ENCODE results near the gene LMBR1.

- no peak for TF ChIP-seq REST (IDR thresholded peaks at IDR 0.05; ENCODE audit: insufficient read depth in 1 of 2, low read depth in 2 of 2, low read length in 2 of 2)
- TF ChIP-seq SIN3A (IDR thresholded peaks at IDR 0.05; ENCODE audit: borderline replicate concordance, insufficient read depth, low read length), result no peak
- TF ChIP-seq POLR2AphosphoS5 (IDR thresholded peaks at IDR 0.05; ENCODE audit: low read depth, low read length), result no peak
- no peak for TF ChIP-seq TAF1 (IDR thresholded peaks at IDR 0.05; ENCODE audit: borderline replicate concordance, insufficient read depth, low read length)
- no peak for TF ChIP-seq FOXP2 (optimal IDR thresholded peaks at IDR 0.05; ENCODE audit: borderline replicate concordance, extremely low read depth, extremely low read length, insufficient read depth)
Measured at GRCh38 chr7:156659203-156659602, 233.8 kb downstream of the LMBR1 start.

All from PFSK-1 (cell line).